Body of pancreas (tissue), 4 donors: Measurements from ENCODE around the gene C1QTNF9. TPM values are rescaled to one million over a fixed set of nuclear protein-coding genes. Genes with fewer than 3 reads are reported as not detected.
"Not testable (repeated sequence)": the region's sequence is repeated elsewhere in the genome, so short reads cannot be mapped to it uniquely, and the experiment has no call there.

Source experiments
- ATAC-seq: fragments of 150-250 bp; one replicate; pipeline ENCODE4 v1.9.1; 2016
- DNase-seq, 4 donors: peaks; one replicate each; pipeline ENCODE4 v3.0.0-alpha.2; 2019
- H3K27ac ChIP-seq, 4 donors: fragments of 200-600 bp; sonication (generic); 1 replicate in 3 of 4; 2 replicates in 1 of 4; pipeline versions ENCODE4 v1.5.1 to v1.6.1; 2016 to 2019; ENCODE audit warnings: mild to moderate bottlenecking in 1 of 4, mixed read lengths in 1 of 4, moderate library complexity in 1 of 4
- H3K27me3 ChIP-seq, 2 donors: fragments of 200-600 bp; sonication (generic); one replicate each; pipeline ENCODE4 v1.6.0; 2016; ENCODE audit warnings: mild to moderate bottlenecking in 1 of 2
- H3K36me3 ChIP-seq, 2 donors: fragments of 200-600 bp; sonication (generic); replicated peaks in 1 of 2; 2 replicates each; pipeline ENCODE4 v1.5.1; 2016; ENCODE audit warnings: low read depth in 2 of 2; ENCODE audit not compliant: insufficient read depth in 1 of 2
- H3K4me1 ChIP-seq: fragments of 200-600 bp; sonication (generic); one replicate; pipeline ENCODE4 v1.6.0; 2016
- H3K4me3 ChIP-seq, 2 donors: fragments of 200-600 bp; sonication (generic); 1 replicate in 1 of 2; 2 replicates in 1 of 2; pipeline ENCODE4 v1.5.1; 2016 to 2019
- H3K9me3 ChIP-seq, 3 donors: fragments of 200-600 bp; sonication (generic); 1 replicate in 2 of 3; 2 replicates in 1 of 3; pipeline ENCODE4 v1.5.1; 2016
- CTCF ChIP-seq, 7 experiments: fragments of 450-650 bp in 4 of 7; fragments of 200-600 bp in 3 of 7; sonication (generic) in 3 of 7; IDR thresholded peaks; one replicate each; pipeline ENCODE4 v1.5.1; 2016 to 2019; ENCODE audit warnings: antibody characterized with exemption in 7 of 7
- POLR2A ChIP-seq, 3 donors: fragments of 450-650 bp; IDR thresholded peaks; one replicate each; pipeline ENCODE4 v1.6.1; 2016; ENCODE audit warnings: antibody characterized with exemption in 3 of 3, mild to moderate bottlenecking in 2 of 3
- WGBS, 2 donors: methylation state at CpG; one replicate each; pipeline ENCODE4 v1.1.5; 2017; 5-methylcytosine and 5-hydroxymethylcytosine counted together
- intact Hi-C: fragments of 100-400 bp; cut with DNase I; formaldehyde crosslinking; loops from one replicate; pipeline ENCODE4 v1.15.1; 2023
- total RNA-seq, 2 donors: library from RNA; depleted of rRNA; stranded (reverse); fragments of >200 nt; gene quantifications; one replicate each; pipeline ENCODE4 v1.1.0, GENCODE V29; 2016

The C1QTNF9 gene
- total RNA-seq, 2 donors from 2014 or later: 0.78 to 4.3 TPM

DNA sequence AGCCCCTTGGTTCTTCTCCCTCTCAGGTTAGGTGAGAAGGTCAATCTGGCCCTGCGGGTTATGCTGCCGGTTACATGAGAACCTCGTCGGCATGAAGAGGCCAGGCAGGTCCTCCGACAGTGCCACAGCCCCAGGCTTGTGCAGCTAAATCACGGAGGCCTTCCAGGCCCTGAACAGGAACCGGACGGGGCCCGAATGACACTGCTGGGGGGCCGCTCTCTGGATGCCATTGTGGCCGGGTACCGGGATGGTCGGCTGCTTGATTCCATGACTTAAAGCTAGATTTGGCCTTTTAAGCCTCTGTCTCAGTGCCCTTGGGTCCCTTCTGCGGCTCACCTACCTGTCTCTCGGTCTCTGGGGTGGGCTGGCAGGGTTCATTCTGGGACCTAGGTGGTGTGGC lies 48.4 kb downstream of the C1QTNF9 start:
- no peak overlapping the region for H3K27ac ChIP-seq
- ATAC-seq (no peak), DNase-seq (no peak)
- no peaks in the 10 kb centered on the region for H3K9me3 ChIP-seq
- no peak overlapping the region for H3K4me3 ChIP-seq
- TF ChIP-seq CTCF (IDR thresholded peaks at IDR 0.05) (no peak), POLR2A (IDR thresholded peaks at IDR 0.05) (no peak)
- no peaks in the 10 kb centered on the region for H3K36me3 ChIP-seq
- no peaks in the 10 kb centered on the region for H3K4me1 ChIP-seq
- H3K27me3 ChIP-seq: no peaks in the 10 kb centered on the region
- 87 to 88% methylated on average over 8 to 15 of the region's 15 CpGs for WGBS, 2 donors
- intact Hi-C loops: no loop called here

GRCh38 chr13:24358836-24359235 lies 49.5 kb downstream of the C1QTNF9 start:
- H3K27me3 ChIP-seq, H3K36me3 ChIP-seq, intact Hi-C loops, DNase-seq, H3K9me3 ChIP-seq, ATAC-seq, H3K4me1 ChIP-seq, H3K4me3 ChIP-seq, H3K27ac ChIP-seq: not testable (repeated sequence)
- WGBS, 2 donors: 79 to 87% methylated on average over 9 to 16 of the region's 16 CpGs

GRCh38 chr13:24359252-24359651 lies 49.9 kb downstream of the C1QTNF9 start:
- H3K9me3 ChIP-seq, H3K27me3 ChIP-seq, H3K4me3 ChIP-seq, ATAC-seq, H3K4me1 ChIP-seq, H3K27ac ChIP-seq, H3K36me3 ChIP-seq, DNase-seq, intact Hi-C loops: not testable (repeated sequence)
- 48 to 71% methylated on average over 7 to 9 of the region's 9 CpGs for WGBS, 2 donors

- Histone ChIP-seq H3K9me3 (no peaks in the 10 kb centered on the region), H3K4me1 (no peaks in the 10 kb centered on the region), H3K27me3 (no peaks in the 10 kb centered on the region), H3K36me3 (no peaks in the 10 kb centered on the region), H3K27ac (no peak overlapping the region), H3K4me3 (no peak overlapping the region)
- ATAC-seq: no peak
- 51 to 59% methylated on average over 3 to 7 of the region's 7 CpGs for WGBS, 2 donors
- intact Hi-C loops: no loop called here
- no peak for TF ChIP-seq POLR2A (IDR thresholded peaks at IDR 0.05)
- TF ChIP-seq CTCF (IDR thresholded peaks at IDR 0.05): no peak
- DNase-seq: no peak
Measured at GRCh38 chr13:24360106-24360505, 50.7 kb downstream of the C1QTNF9 start.

DNA sequence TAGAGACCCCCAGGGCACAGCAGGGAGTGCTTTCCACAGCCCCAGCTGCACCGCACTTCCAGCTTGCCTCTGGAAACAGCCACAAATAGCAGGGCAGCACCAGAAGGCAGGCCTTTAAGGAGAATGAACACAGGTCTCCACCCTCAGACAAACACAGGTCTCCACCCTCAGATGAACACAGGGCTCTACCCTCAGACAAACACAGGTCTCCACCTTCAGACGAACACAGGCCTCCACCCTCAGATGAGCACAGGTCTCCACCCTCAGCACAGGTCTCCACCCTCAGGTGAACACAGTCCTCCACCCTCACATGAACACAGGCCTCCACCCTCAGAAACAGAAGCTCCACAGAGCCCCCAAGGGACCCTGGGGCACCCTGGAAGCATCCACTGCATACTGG lies 51.7 kb downstream of the C1QTNF9 start:
- WGBS, 2 donors: 75 to 88% methylated on average over 1 to 2 of the region's 2 CpGs
- H3K4me1 ChIP-seq: no peaks in the 10 kb centered on the region
- TF ChIP-seq CTCF (IDR thresholded peaks at IDR 0.05) (no peak), POLR2A (IDR thresholded peaks at IDR 0.05) (no peak)
- DNase-seq (no peak), ATAC-seq (no peak)
- no peak overlapping the region for H3K4me3 ChIP-seq
- no peaks in the 10 kb centered on the region for H3K9me3 ChIP-seq
- H3K27ac ChIP-seq: no peak overlapping the region
- intact Hi-C loops: no loop called here
- H3K36me3 ChIP-seq: no peaks in the 10 kb centered on the region
- no peaks in the 10 kb centered on the region for H3K27me3 ChIP-seq

DNA sequence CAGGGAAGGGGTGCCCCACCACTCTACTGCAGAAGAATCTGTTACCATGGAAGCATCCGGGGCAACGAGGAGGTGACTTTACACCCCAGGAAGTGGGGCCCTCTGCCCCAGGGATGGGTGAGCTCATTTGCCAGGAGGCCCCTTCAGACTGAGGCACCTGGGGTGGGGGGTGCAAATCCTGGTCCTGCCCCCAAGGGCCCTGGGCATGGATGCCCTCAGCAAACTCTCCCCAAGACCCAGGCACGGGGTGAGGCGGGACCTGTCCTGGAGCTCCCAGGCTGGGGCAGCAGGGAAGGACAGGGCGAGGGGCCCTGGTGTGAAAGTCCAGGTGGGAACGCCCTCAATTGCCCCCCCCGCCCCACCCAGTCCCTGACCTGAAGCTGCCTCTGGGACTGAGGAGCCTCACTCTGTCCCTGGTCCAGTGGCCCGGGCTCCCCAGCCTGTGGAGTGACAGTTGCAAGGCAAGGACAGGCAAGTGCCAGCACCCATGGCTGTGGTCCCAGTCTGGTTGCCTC lies 52.5 kb downstream of the C1QTNF9 start:
- intact Hi-C loops: no loop called here
- WGBS, 2 donors: 81 to 84% methylated on average over 2 to 7 of the region's 8 CpGs
- ATAC-seq (no peak), DNase-seq (no peak)
- Histone ChIP-seq H3K9me3 (no peaks in the 10 kb centered on the region), H3K36me3 (no peaks in the 10 kb centered on the region), H3K4me1 (no peaks in the 10 kb centered on the region), H3K4me3 (no peak overlapping the region), H3K27me3 (no peaks in the 10 kb centered on the region), H3K27ac (no peak overlapping the region)
- TF ChIP-seq CTCF (IDR thresholded peaks at IDR 0.05): no peak
- TF ChIP-seq POLR2A (IDR thresholded peaks at IDR 0.05): no peak
